Measurements from ENCODE around the gene STX12.
"Not testable (repeated sequence)": the region's sequence is repeated elsewhere in the genome, so short reads cannot be mapped to it uniquely, and the experiment has no call there.

STX12 gene

DNA sequence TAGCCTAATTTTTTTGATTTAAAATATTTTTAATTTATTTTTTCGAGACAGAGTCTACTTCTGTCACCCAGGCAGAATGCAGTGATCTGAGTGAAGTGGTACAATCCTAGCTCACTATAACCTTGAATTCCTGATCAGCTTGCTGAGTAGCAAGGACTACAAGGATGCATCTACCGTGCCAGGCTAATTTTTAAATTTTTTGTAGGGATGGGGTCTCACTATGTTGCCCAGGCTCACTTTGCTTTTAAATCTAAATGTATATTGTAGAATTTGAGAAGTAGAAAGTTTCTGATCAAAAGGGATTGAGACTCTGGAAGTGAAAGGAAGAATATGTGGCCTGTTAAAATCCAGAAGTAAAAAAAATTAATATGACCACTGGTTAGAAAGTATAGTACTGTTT lies 1.6 kb downstream of the STX12 start:
- Histone ChIP-seq H3K27ac (ENCODE audit: low read depth, low read length) (no peak overlapping the region), H3K79me2 (ENCODE audit: control insufficient read depth, insufficient read depth, low read length, poor library complexity) (peaks cover 7% of the 10 kb centered on the region), H3K23ac (ENCODE audit: low read length) (no peak overlapping the region), H4K8ac (ENCODE audit: low read depth, low read length) (no peak overlapping the region), H3K27me3 (ENCODE audit: insufficient read depth, low read length) (no peaks in the 10 kb centered on the region), H2AK5ac (ENCODE audit: low read length) (no peak overlapping the region), H4K12ac (ENCODE audit: low read depth, low read length) (no peak overlapping the region), H4K91ac (ENCODE audit: low read depth, low read length) (no peak overlapping the region), H2BK5ac (ENCODE audit: low read depth, low read length, poor library complexity) (no peak overlapping the region), H3K14ac (ENCODE audit: low read length) (no peak overlapping the region), H3K9ac (ENCODE audit: low read length) (no peak overlapping the region), H2BK12ac (ENCODE audit: low read length) (no peak overlapping the region), H3K4me1 (ENCODE audit: control insufficient read depth in 1 of 2, insufficient read depth in 2 of 2, low read length in 2 of 2) (no peaks in the 10 kb centered on the region), H3K36me3 (ENCODE audit: control insufficient read depth in 1 of 2, insufficient read depth in 2 of 2, low read length in 2 of 2) (no peaks in the 10 kb centered on the region), H3K4me3 (ENCODE audit: low read depth, low read length) (no peak overlapping the region), H3K9me3 (ENCODE audit: insufficient read depth, low read depth, low read length) (no peaks in the 10 kb centered on the region), H2AFZ (ENCODE audit: insufficient read depth, low read length, poor library complexity) (no peak overlapping the region), H3K18ac (ENCODE audit: low read length) (no peak overlapping the region), H3K4ac (ENCODE audit: low read depth, low read length) (peak overlapping the region; percentile 47), H3K79me1 (ENCODE audit: low read length) (peaks cover 5% of the 10 kb centered on the region), H2BK120ac (ENCODE audit: insufficient read depth, low read length, poor library complexity) (no peak overlapping the region), H3K4me2 (ENCODE audit: low read length) (no peak overlapping the region)
- WGBS (ENCODE audit: extremely low coverage, insufficient coverage, insufficient read length), result no CpG with 5 or more reads among the region's 2 CpGs
- DNase-seq, result no peak

DNA sequence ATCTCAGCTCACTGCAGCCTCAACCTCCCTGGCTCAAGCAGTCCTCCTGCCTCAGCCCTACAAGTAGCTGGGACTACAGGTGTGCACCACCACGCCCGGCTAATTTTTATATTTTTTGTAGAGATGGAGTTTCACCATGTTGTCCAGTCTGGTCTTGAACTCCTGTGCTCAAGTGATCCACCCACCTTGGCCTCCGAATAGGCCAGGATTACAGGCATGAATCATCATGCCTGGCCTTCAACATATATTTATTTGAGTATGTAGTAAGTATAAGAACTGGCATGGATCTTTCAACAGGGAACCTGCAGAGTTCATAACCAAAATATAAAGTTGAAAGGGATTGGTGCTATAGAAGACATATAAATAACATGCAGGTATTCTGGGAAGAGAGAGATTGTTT lies 2.3 kb downstream of the STX12 start:
- not testable (repeated sequence) for H3K18ac ChIP-seq (ENCODE audit: low read length); H3K79me2 ChIP-seq (ENCODE audit: control insufficient read depth, insufficient read depth, low read length, poor library complexity); H3K9ac ChIP-seq (ENCODE audit: low read length); H3K14ac ChIP-seq (ENCODE audit: low read length); H4K8ac ChIP-seq (ENCODE audit: low read depth, low read length); H3K27me3 ChIP-seq (ENCODE audit: insufficient read depth, low read length); H3K23ac ChIP-seq (ENCODE audit: low read length); H2AK5ac ChIP-seq (ENCODE audit: low read length); H3K4me2 ChIP-seq (ENCODE audit: low read length); H3K27ac ChIP-seq (ENCODE audit: low read depth, low read length); H3K4me3 ChIP-seq (ENCODE audit: low read depth, low read length); H2BK12ac ChIP-seq (ENCODE audit: low read length); H2BK120ac ChIP-seq (ENCODE audit: insufficient read depth, low read length, poor library complexity); H4K91ac ChIP-seq (ENCODE audit: low read depth, low read length); H3K9me3 ChIP-seq (ENCODE audit: insufficient read depth, low read depth, low read length); H4K12ac ChIP-seq (ENCODE audit: low read depth, low read length); H2BK5ac ChIP-seq (ENCODE audit: low read depth, low read length, poor library complexity); H3K79me1 ChIP-seq (ENCODE audit: low read length); DNase-seq; H3K36me3 ChIP-seq (ENCODE audit: control insufficient read depth in 1 of 2, insufficient read depth in 2 of 2, low read length in 2 of 2); H2AFZ ChIP-seq (ENCODE audit: insufficient read depth, low read length, poor library complexity); H3K4me1 ChIP-seq (ENCODE audit: control insufficient read depth in 1 of 2, insufficient read depth in 2 of 2, low read length in 2 of 2)
- no CpG with 5 or more reads among the region's 3 CpGs for WGBS (ENCODE audit: extremely low coverage, insufficient coverage, insufficient read length)
- H3K4ac ChIP-seq (ENCODE audit: low read depth, low read length), result peak overlapping the region; percentile 35

DNA sequence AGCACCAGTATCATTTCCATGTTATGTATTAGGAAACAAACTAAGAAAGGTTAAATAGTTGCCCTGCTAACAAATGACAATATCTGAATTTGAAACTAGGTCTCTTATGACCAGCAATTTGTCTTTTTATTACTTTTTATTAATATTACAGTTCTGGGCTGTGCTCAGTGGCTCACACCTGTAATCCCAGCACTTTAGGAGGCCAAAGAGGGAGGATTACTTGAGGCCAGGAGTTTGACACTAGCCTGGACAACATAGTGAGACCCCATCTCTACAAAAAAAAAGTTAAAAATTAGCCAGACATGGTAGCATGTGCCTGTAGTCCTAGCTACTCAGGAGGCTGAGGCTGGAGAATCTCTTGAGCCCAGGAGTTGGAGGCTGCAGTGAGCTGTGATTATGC lies 3.3 kb downstream of the STX12 start:
- H2AFZ ChIP-seq (ENCODE audit: insufficient read depth, low read length, poor library complexity); H3K27ac ChIP-seq (ENCODE audit: low read depth, low read length); H3K23ac ChIP-seq (ENCODE audit: low read length); H4K8ac ChIP-seq (ENCODE audit: low read depth, low read length); H4K12ac ChIP-seq (ENCODE audit: low read depth, low read length); H2BK120ac ChIP-seq (ENCODE audit: insufficient read depth, low read length, poor library complexity); H3K9ac ChIP-seq (ENCODE audit: low read length); H3K79me1 ChIP-seq (ENCODE audit: low read length); DNase-seq; H3K4me2 ChIP-seq (ENCODE audit: low read length); H3K36me3 ChIP-seq (ENCODE audit: control insufficient read depth in 1 of 2, insufficient read depth in 2 of 2, low read length in 2 of 2); H2AK5ac ChIP-seq (ENCODE audit: low read length); H3K27me3 ChIP-seq (ENCODE audit: insufficient read depth, low read length); H2BK5ac ChIP-seq (ENCODE audit: low read depth, low read length, poor library complexity); H3K14ac ChIP-seq (ENCODE audit: low read length); H3K4me1 ChIP-seq (ENCODE audit: control insufficient read depth in 1 of 2, insufficient read depth in 2 of 2, low read length in 2 of 2); H3K4me3 ChIP-seq (ENCODE audit: low read depth, low read length); H3K9me3 ChIP-seq (ENCODE audit: insufficient read depth, low read depth, low read length); H3K79me2 ChIP-seq (ENCODE audit: control insufficient read depth, insufficient read depth, low read length, poor library complexity); H4K91ac ChIP-seq (ENCODE audit: low read depth, low read length); H2BK12ac ChIP-seq (ENCODE audit: low read length); H3K4ac ChIP-seq (ENCODE audit: low read depth, low read length); H3K18ac ChIP-seq (ENCODE audit: low read length): not testable (repeated sequence)

DNA sequence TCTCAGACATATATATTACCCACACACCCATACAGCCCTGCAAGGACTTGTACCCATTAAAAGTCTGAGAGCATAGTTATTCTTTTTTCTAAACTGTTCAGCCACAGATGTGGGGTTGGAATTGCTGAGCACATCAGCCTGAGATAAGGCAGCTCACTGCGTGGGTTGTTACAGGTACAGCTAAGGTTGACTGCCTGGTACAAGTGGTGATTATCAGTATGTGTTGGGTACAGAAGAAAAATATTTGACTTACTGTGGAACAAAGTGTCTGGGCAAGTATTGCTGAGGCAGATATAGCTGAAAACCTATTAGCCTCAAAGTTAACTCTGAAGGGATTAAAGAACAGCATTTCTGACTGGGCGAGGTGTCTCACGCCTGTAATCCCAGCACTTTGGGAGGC lies 5.0 kb downstream of the STX12 start:
- Histone ChIP-seq H3K23ac (ENCODE audit: low read length) (no peak overlapping the region), H3K27me3 (ENCODE audit: insufficient read depth, low read length) (no peaks in the 10 kb centered on the region), H4K8ac (ENCODE audit: low read depth, low read length) (no peak overlapping the region), H4K12ac (ENCODE audit: low read depth, low read length) (no peak overlapping the region), H4K91ac (ENCODE audit: low read depth, low read length) (no peak overlapping the region), H2BK5ac (ENCODE audit: low read depth, low read length, poor library complexity) (no peak overlapping the region), H2BK12ac (ENCODE audit: low read length) (no peak overlapping the region), H3K18ac (ENCODE audit: low read length) (no peak overlapping the region), H3K9me3 (ENCODE audit: insufficient read depth, low read depth, low read length) (no peaks in the 10 kb centered on the region), H3K9ac (ENCODE audit: low read length) (no peak overlapping the region), H2AK5ac (ENCODE audit: low read length) (no peak overlapping the region), H3K4ac (ENCODE audit: low read depth, low read length) (no peak overlapping the region), H3K4me1 (ENCODE audit: control insufficient read depth in 1 of 2, insufficient read depth in 2 of 2, low read length in 2 of 2) (no peaks in the 10 kb centered on the region), H2AFZ (ENCODE audit: insufficient read depth, low read length, poor library complexity) (no peak overlapping the region), H3K79me1 (ENCODE audit: low read length) (peaks cover 5% of the 10 kb centered on the region), H3K4me2 (ENCODE audit: low read length) (no peak overlapping the region), H2BK120ac (ENCODE audit: insufficient read depth, low read length, poor library complexity) (no peak overlapping the region), H3K14ac (ENCODE audit: low read length) (no peak overlapping the region), H3K79me2 (ENCODE audit: control insufficient read depth, insufficient read depth, low read length, poor library complexity) (peaks cover 7% of the 10 kb centered on the region), H3K27ac (ENCODE audit: low read depth, low read length) (no peak overlapping the region), H3K4me3 (ENCODE audit: low read depth, low read length) (no peak overlapping the region), H3K36me3 (ENCODE audit: control insufficient read depth in 1 of 2, insufficient read depth in 2 of 2, low read length in 2 of 2) (peaks cover 0 to 4% of the 10 kb centered on the region in 2 experiments)
- DNase-seq, result no peak
- no CpG with 5 or more reads among the region's 3 CpGs for WGBS (ENCODE audit: extremely low coverage, insufficient coverage, insufficient read length)

Data from trophoblast cell (in vitro differentiated cells and primary cell).